Smooth muscle cell (in vitro differentiated cells): Measurements from ENCODE around the gene RAB31. TPM values are rescaled to one million over a fixed set of nuclear protein-coding genes. Genes with fewer than 3 reads are reported as not detected.

ENCODE experiments used
- DNase-seq: peaks from one replicate; lab custom pipeline; 2025; ENCODE audit not compliant: unreplicated experiment; lab: John Stamatoyannopoulos, UW
- H2AFZ ChIP-seq: fragments of 200-600 bp; sonication (generic); 2 replicates; pipeline ENCODE4 v1.6.0; 2016; ENCODE audit warnings: antibody characterized with exemption, low read depth, mild to moderate bottlenecking
- H3F3A ChIP-seq: fragments of 200-600 bp; sonication (generic); 2 replicates; pipeline ENCODE4 v1.6.0; 2017; ENCODE audit warnings: antibody characterized with exemption, low read depth
- H3K27ac ChIP-seq: fragments of 200-600 bp; sonication (generic); 2 replicates; pipeline ENCODE4 v1.5.1; 2016; ENCODE audit warnings: low read depth, mild to moderate bottlenecking
- H3K27me3 ChIP-seq: fragments of 200-600 bp; sonication (generic); 2 replicates; pipeline ENCODE4 v1.6.1; 2016; ENCODE audit warnings: low read depth, mild to moderate bottlenecking
- H3K36me3 ChIP-seq: fragments of 200-600 bp; sonication (generic); 2 replicates; pipeline ENCODE4 v1.5.1; 2016; ENCODE audit warnings: low read depth
- H3K4me1 ChIP-seq: fragments of 200-600 bp; sonication (generic); 2 replicates; pipeline ENCODE4 v1.5.1; 2016; ENCODE audit warnings: low read depth
- H3K4me2 ChIP-seq: fragments of 200-600 bp; sonication (generic); 2 replicates; pipeline ENCODE4 v1.6.0; 2016; ENCODE audit warnings: mild to moderate bottlenecking
- H3K4me3 ChIP-seq: fragments of 200-600 bp; sonication (generic); 2 replicates; pipeline ENCODE4 v1.5.1; 2016; ENCODE audit warnings: mild to moderate bottlenecking
- H3K79me2 ChIP-seq: fragments of 200-600 bp; sonication (generic); 2 replicates; pipeline ENCODE4 v1.6.0; 2016; ENCODE audit warnings: low read depth, mild to moderate bottlenecking
- H3K9ac ChIP-seq: fragments of 200-600 bp; sonication (generic); 2 replicates; pipeline ENCODE4 v1.6.0; 2016; ENCODE audit warnings: low read depth
- H3K9me3 ChIP-seq: fragments of 200-600 bp; sonication (generic); replicated peaks from 2 replicates; pipeline ENCODE4 v1.5.1; 2016; ENCODE audit warnings: low read depth
- H4K20me1 ChIP-seq: fragments of 200-600 bp; sonication (generic); 2 replicates; pipeline ENCODE4 v1.6.0; 2016; ENCODE audit warnings: low read depth
- CTCF ChIP-seq: fragments of 200-600 bp; sonication (generic); IDR thresholded peaks from 2 replicates; pipeline ENCODE4 v1.5.1; 2017; ENCODE audit warnings: borderline replicate concordance, mild to moderate bottlenecking, antibody characterized with exemption; ENCODE audit not compliant: insufficient read depth, poor library complexity, severe bottlenecking
- WGBS: methylation state at CpG from one replicate; pipeline ENCODE4 v1.1.7; 2016; ENCODE audit warnings: low lambda C conversion rate; 5-methylcytosine and 5-hydroxymethylcytosine counted together
- polyA plus RNA-seq: library from polyadenylated mRNA; unstranded; fragments of >200 nt; fragmentation: Nextera tagmentation; extraction: Ambion mirVana; gene quantifications from 2 replicates; pipeline ENCODE4 v1.2.1, GENCODE V29; 2016
- total RNA-seq: library from RNA; depleted of rRNA; stranded (reverse); fragments of >200 nt; gene quantifications from 2 replicates; pipeline ENCODE4 v1.2.3, GENCODE V29; 2014

RAB31 gene
- total and polyA plus RNA-seq, 2 experiments from 2014 or later, result 116 to 414 TPM

DNA sequence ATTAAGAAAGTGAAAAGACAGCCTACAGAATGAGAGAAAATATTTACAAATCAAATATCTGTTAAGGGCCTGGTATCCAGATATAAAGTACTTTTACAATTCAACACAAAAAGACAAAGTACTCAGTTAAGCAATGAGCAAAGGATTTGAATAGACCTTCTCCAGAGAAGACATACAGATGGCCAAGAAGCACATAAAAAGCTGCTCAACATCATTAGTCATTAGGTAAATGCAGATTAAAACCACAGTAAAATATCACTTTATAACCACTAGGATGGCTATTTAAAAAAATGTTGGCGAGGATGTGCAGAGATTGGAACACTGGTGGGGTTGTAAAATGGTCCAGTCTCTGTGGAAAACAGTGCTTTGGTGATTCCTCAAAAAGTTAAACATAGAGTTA is 38.9 kb downstream of the RAB31 start:
- H3K4me1 ChIP-seq, result peaks cover 20% of the 10 kb centered on the region
- H3K9me3 ChIP-seq, result no peaks in the 10 kb centered on the region
- no peak overlapping the region for H3K4me2 ChIP-seq
- H3K27me3 ChIP-seq, result no peaks in the 10 kb centered on the region
- H3K79me2 ChIP-seq, result peaks cover 79% of the 10 kb centered on the region
- H3K36me3 ChIP-seq, result no peaks in the 10 kb centered on the region
- 40% methylated on average over 1 of the region's 1 CpG for WGBS
- H3K9ac ChIP-seq, result no peak overlapping the region
- no peak overlapping the region for H2AFZ ChIP-seq
- peaks cover 18% of the 10 kb centered on the region for H4K20me1 ChIP-seq
- DNase-seq, result no peak
- H3K4me3 ChIP-seq, result no peak overlapping the region
- H3F3A ChIP-seq, result peaks cover 27% of the 10 kb centered on the region
- peak overlapping the region; percentile 21 for H3K27ac ChIP-seq
- TF ChIP-seq CTCF, result no peak

- DNase-seq, result no peak
- Histone ChIP-seq H4K20me1 (peaks cover 33% of the 10 kb centered on the region), H3K9me3 (no peaks in the 10 kb centered on the region), H3K27me3 (no peaks in the 10 kb centered on the region), H3K27ac (peak overlapping the region; percentile 35), H3F3A (peaks cover 15% of the 10 kb centered on the region), H3K79me2 (peaks cover 97% of the 10 kb centered on the region), H3K4me3 (no peak overlapping the region), H3K4me1 (no peaks in the 10 kb centered on the region), H3K9ac (no peak overlapping the region), H3K4me2 (no peak overlapping the region), H3K36me3 (no peaks in the 10 kb centered on the region), H2AFZ (no peak overlapping the region)
- no peak for TF ChIP-seq CTCF
- WGBS, result 89% methylated on average over 4 of the region's 4 CpGs
Observed at GRCh38 chr18:9749611-9750010, 41.5 kb downstream of the RAB31 start.

- no peak overlapping the region for H3K9ac ChIP-seq
- H3K27me3 ChIP-seq, result no peaks in the 10 kb centered on the region
- no peak overlapping the region for H3K4me2 ChIP-seq
- peaks cover 38% of the 10 kb centered on the region for H4K20me1 ChIP-seq
- H3K36me3 ChIP-seq, result no peaks in the 10 kb centered on the region
- WGBS, result 80% methylated on average over 12 of the region's 12 CpGs
- no peak overlapping the region for H3K4me3 ChIP-seq
- no peak for DNase-seq
- H3K4me1 ChIP-seq, result no peaks in the 10 kb centered on the region
- H3K27ac ChIP-seq, result peak overlapping the region; percentile 35
- H2AFZ ChIP-seq, result no peak overlapping the region
- H3K79me2 ChIP-seq, result peaks cover 97% of the 10 kb centered on the region
- H3F3A ChIP-seq, result peaks cover 17% of the 10 kb centered on the region
- no peaks in the 10 kb centered on the region for H3K9me3 ChIP-seq
- TF ChIP-seq CTCF, result no peak
Observed at GRCh38 chr18:9750112-9750511, 42.0 kb downstream of the RAB31 start.

DNA sequence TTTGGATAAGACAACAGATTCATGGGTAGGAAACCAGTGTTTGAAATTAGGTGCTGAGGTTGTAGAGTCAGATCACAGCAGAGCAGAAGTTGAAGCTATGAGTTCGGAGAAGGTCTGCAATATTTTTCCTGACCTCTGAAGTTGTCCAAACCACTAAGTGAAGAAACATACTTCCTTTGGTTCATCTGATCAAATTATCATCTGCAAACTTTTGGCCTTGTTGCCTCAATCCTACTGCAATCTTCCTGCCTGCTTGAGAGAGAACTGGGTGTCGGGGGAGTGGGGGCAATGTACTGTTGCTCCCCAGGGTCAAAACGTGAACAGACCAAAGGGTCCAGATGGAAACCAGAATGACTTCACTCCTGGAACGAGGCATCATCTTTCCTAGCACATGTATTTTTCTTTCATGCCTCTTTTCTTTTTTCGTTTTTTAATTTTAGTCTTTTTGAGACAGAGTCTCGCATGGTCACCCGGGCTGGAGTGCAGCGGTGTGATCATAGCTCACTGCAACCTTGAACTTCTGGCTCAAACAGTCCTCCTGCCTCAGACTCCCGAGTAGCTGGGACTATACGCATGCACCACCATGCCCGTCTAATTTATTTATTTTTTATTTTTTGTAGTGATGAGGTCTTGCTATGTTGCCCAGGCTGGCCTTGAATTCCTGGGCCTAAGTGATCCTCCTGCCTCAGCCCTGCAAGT is 42.7 kb downstream of the RAB31 start:
- peak overlapping the region; percentile 38 for H3K27ac ChIP-seq
- no peak for TF ChIP-seq CTCF
- H3K4me1 ChIP-seq, result peaks cover 4% of the 10 kb centered on the region
- 98% methylated on average over 11 of the region's 11 CpGs for WGBS
- H2AFZ ChIP-seq, result no peak overlapping the region
- H3F3A ChIP-seq, result peaks cover 22% of the 10 kb centered on the region
- peaks cover 45% of the 10 kb centered on the region for H4K20me1 ChIP-seq
- H3K4me2 ChIP-seq, result no peak overlapping the region
- no peak for DNase-seq
- no peak overlapping the region for H3K9ac ChIP-seq
- H3K79me2 ChIP-seq, result peaks cover 97% of the 10 kb centered on the region
- no peak overlapping the region for H3K4me3 ChIP-seq
- H3K36me3 ChIP-seq, result no peaks in the 10 kb centered on the region
- no peaks in the 10 kb centered on the region for H3K9me3 ChIP-seq
- no peaks in the 10 kb centered on the region for H3K27me3 ChIP-seq
